HG02970 (cell line): ENCODE results near the gene CFAP57.
"Not testable (repeated sequence)": the region's sequence is repeated elsewhere in the genome, so short reads cannot be mapped to it uniquely, and the experiment has no call there.

Experiments used
- ATAC-seq: cut with Tn5 transposase; IDR thresholded peaks from one replicate; pipeline ENCODE4 v1.9.1; 2021; ENCODE audit warnings: mild to moderate bottlenecking, moderate library complexity, moderate number of reproducible peaks; ENCODE audit not compliant: unreplicated experiment, low FRiP score

CFAP57 gene

GRCh38 chr1:43171312-43171875 is 736 bp upstream of the CFAP57 start:
- no peak for ATAC-seq

- ATAC-seq: peak; percentile 44
Observed at GRCh38 chr1:43172527-43172972, 420 bp downstream of the CFAP57 start.

- no peak for ATAC-seq
Observed at GRCh38 chr1:43174873-43175272, 2.7 kb downstream of the CFAP57 start.

GRCh38 chr1:43177691-43178090 is 5.6 kb downstream of the CFAP57 start:
- no peak for ATAC-seq

- no peak for ATAC-seq
Observed at GRCh38 chr1:43184388-43184787, 12.3 kb downstream of the CFAP57 start.

- no peak for ATAC-seq
Observed at GRCh38 chr1:43184995-43185394, 12.9 kb downstream of the CFAP57 start.

- no peak for ATAC-seq
Observed at GRCh38 chr1:43188106-43188505, 16.0 kb downstream of the CFAP57 start.

GRCh38 chr1:43194509-43194908 is 22.4 kb downstream of the CFAP57 start:
- ATAC-seq: no peak

GRCh38 chr1:43197343-43198127 is 25.4 kb downstream of the CFAP57 start:
- no peak for ATAC-seq

- ATAC-seq: peak; percentile 49
Observed at GRCh38 chr1:43199093-43199726, 27.1 kb downstream of the CFAP57 start.

GRCh38 chr1:43203859-43204258 is 31.7 kb downstream of the CFAP57 start:
- no peak for ATAC-seq

- no peak for ATAC-seq
Observed at GRCh38 chr1:43204394-43204793, 32.3 kb downstream of the CFAP57 start.

- no peak for ATAC-seq
Observed at GRCh38 chr1:43205671-43206070, 33.5 kb downstream of the CFAP57 start.

- ATAC-seq: no peak
Observed at GRCh38 chr1:43206600-43207228, 34.6 kb downstream of the CFAP57 start.

GRCh38 chr1:43207229-43207853 is 35.2 kb downstream of the CFAP57 start:
- ATAC-seq: no peak

GRCh38 chr1:43208277-43208676 is 36.1 kb downstream of the CFAP57 start:
- ATAC-seq: not testable (repeated sequence)

GRCh38 chr1:43214501-43215444 is 42.6 kb downstream of the CFAP57 start:
- ATAC-seq: no peak

- ATAC-seq: no peak
Observed at GRCh38 chr1:43217747-43218146, 45.6 kb downstream of the CFAP57 start.

- ATAC-seq: peak; percentile 53
Observed at GRCh38 chr1:43220905-43221778, 49.0 kb downstream of the CFAP57 start.
